HG03520 (cell line): ENCODE results near the gene TACC2.

Source experiments
- ATAC-seq: cut with Tn5 transposase; IDR thresholded peaks from one replicate; pipeline ENCODE4 v1.9.1; 2021; ENCODE audit warnings: mild to moderate bottlenecking, moderate library complexity; ENCODE audit not compliant: unreplicated experiment

The TACC2 gene

GRCh38 chr10:122140941-122141623 lies 152.1 kb downstream of the TACC2 start:
- ATAC-seq, result no peak

GRCh38 chr10:122141821-122142640 lies 153.1 kb downstream of the TACC2 start:
- ATAC-seq, result no peak

GRCh38 chr10:122142641-122143237 lies 153.8 kb downstream of the TACC2 start:
- no peak for ATAC-seq

DNA sequence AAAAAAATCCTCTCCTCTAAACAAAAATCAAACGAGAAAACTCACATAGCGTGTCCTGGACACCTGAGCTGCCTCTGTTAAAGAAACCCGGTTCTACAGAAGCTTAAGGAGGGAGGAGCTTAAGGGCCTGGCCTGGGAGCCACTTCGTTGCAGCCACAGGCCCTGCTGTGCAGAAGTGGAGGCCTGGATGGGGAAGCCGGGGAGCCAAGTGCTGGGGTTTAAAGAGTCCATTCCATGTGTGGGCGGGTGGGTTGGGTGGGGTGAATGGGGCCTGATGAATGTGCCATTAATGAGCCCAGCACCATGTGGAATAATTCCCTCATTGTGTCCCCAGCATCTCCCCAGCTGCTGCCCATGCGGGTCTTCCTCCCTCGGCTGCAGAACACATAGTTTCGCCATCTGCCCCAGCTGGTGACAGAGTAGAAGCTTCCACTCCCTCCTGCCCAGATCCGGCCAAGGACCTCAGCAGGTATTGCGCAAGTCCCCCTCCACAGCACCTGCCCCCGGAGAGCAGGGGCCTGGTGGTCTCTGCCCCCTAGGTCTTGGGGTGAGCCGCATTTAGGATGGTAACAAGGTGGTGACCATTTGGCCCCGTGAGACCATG lies 154.4 kb downstream of the TACC2 start:
- ATAC-seq, result no peak

DNA sequence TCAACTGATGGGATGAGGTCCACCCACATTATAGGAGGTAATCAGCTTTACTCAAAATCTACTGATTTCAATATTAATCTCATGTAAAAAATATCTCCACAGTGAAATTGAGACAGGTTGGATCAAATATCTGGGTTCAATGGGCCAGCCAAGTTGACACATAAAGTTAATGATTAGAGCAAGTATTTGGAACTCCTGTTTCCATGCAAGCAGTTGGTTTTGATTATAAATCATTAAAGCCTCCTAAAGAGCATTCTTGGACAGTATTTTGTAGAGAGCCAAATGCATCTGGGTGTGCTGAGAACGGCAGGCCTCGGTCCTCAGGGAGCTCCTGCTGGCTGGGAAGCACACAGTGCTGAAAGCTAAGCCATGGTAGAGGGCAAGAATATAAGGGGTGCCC lies 155.2 kb downstream of the TACC2 start:
- ATAC-seq, result no peak

- no peak for ATAC-seq
Observed at GRCh38 chr10:122145113-122145512, 156.2 kb downstream of the TACC2 start.

GRCh38 chr10:122147663-122148062 lies 158.7 kb downstream of the TACC2 start:
- no peak for ATAC-seq

- no peak for ATAC-seq
Observed at GRCh38 chr10:122148876-122149560, 160.1 kb downstream of the TACC2 start.

GRCh38 chr10:122149561-122150505 lies 160.9 kb downstream of the TACC2 start:
- ATAC-seq, result no peak

DNA sequence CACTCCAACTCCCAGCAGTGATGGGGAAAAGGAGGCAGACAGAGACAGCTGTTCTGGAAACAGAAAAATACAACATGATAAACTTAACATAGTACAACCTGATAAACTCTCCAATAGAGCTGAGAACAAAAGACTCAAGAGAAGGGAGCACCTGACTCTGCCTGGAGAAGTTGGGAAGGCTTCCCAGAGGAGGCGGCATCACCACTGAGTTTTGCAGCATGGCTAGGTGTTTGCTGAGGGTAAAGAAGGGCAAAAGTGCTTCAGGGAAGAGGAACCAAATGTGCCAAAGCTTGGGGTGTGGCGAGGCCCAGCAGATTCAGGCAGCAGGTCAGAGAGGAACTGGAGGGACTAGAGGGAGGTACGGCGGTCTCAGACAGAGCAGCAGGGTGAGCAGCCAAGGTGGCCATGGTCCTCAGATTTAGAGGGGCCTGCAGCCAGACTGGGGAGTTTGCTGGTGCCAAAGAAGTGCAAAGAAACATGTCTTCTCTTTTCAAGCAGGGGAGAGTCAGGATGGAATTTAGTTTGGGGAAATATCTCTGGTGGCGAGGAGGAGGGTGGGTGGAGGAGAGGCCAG lies 162.2 kb downstream of the TACC2 start:
- ATAC-seq, result no peak

DNA sequence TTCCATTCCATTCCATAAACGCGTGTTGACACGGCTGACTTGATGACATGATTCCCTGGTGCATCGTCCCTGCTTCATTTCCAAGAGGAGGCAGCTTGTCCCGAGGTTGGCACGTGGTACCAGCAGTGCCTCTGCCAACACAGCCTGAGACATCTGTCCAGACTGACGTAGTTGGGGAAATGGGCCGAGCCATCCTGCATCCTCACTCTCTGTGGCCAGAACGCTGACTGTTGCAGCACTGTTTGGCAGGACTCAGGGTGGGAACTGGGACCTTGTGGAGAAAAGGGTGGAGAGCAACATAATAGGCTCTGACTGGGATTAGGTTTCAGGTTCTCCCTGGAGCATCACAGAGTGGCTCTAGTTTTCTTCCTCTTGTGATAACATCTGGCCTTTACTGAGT lies 163.6 kb downstream of the TACC2 start:
- no peak for ATAC-seq

DNA sequence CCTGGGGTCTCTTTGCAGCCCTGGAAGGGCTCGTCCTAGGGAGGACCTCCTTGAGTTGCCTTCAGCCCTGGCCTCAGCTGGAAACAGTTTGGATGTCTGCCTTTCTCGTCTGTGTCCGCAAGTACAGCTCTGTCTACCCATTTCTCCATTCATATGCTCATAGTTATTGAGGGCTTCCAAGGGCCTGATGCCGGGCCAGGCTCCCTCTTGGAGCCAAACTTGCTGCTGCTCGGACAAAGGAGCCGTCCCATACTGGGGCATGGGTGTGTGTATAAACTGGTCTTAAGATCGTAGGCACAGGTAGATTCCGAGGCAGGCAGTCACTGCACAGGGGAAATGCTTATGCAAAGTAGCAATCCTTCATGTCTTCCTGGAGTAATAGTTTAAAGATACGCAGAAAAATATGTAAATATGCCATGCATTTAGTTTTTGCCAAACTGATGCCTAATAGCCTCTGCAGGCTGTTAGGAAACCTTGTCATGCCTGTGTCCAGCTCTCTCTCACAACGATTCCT lies 165.1 kb downstream of the TACC2 start:
- ATAC-seq, result no peak

DNA sequence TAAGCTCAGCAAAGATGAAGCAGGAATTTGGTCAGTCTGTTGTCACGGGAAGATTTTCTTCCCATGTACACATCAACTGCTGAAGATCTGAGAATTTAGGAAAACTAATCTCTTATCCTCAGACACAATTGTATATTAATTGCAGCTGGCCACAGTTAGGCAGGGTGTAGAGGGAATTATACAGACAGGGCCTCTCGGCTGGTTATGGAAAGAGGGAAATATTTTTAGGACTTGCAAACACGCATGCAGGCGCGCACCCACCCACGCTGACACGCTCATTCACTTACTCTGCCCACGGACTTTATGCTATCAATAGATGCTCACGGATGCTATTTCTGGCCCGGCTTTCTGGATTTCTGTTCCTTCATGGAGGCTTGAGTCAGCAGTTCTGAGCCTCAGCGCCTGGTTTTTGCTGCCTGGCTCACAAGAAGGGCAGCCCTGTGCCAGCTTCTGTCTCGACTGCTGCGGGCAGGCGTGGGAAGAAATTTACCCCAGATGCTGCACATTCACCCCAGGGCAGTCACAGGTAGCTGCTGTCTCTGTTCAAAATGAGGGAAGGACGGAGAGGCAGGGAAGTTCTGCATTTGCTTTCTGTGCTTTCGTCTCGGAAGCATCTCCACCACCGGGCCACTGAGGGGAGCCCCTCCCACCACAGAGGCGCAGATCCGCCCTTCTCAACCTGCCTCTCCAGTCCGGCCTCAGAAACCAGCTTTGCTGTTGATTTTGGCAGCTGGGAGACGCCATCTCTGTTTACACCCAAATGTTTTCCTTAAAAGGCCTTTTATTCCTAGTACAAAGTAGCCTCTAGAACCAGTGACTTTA lies 165.8 kb downstream of the TACC2 start:
- ATAC-seq, result no peak

DNA sequence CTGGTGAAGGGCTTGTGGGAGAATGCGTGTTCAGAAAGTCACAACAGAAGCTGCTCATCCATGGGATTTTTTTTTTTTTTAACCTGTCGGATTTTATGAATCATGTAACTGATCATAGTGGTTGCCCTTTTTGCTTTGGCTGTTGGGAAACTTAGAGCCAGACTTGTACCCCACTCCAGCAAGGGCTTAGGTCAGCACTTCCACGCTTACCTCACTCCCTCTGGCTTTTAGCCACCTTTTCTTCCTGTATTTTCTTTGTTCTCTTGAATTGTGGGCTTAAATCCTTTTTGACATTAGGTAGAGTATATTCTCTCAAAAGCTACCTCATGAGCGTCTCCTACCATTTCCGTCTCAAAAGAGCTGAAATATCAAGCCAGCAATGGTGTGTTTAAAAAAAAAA lies 168.5 kb downstream of the TACC2 start:
- no peak for ATAC-seq

GRCh38 chr10:122158362-122158761 lies 169.4 kb downstream of the TACC2 start:
- ATAC-seq, result no peak

DNA sequence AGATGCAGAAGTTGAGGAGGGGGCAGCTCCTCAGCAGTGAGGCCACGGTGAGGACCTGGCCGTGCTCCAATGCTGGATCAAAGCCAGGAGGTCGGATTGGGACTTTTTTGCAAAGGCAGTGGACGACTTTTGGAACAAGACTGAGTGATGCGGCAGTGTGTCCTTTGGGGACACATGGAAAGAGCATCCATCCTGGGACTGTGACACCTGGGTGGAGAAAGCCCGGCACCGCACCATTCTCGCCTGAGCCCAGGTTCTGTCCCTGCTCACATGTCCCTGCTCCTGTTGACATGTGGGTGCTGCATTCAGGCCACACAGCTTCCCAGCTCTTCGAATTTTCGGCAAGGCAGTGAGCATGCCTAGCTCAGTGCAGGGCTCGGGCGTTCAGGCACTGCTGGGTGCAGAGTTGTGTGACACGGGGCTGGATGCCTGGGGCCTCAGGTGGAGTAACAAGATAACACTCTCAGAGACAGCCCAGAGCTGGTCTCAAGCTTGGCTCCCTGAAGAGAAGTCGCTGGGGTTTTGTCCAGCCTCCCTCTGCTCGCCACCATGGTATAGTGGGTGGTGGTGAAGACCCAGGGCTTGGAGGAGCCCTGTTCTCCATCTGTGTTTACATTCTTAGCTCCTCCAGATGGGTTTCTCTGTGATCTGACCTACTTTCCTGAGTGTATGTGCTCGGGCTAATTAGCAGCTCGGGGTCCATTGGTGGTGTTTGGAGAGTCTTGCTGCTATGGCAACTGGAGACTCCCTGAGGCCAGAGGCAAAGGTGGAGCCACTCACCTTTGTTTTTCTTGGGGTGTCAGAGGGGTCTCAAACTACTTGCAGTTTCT lies 170.4 kb downstream of the TACC2 start:
- ATAC-seq, result no peak

DNA sequence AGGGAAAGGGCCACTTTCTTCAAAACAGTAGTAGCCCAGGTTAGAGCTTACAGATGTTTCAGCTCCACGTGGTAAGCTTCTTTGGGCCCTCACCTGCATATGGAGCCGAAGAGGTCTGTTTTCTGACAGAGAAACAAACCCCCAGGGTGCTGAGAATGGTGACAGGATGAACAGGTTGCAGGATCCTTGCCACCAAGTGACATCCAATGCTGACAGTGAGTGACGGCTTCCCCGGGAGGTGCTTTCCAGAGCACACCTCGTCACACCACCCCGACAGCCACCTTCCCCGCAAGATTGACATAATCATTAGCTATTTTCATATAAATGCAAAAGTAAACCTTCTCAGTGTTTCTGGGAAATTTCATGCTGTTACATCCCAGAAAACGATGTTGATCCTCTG lies 172.8 kb downstream of the TACC2 start:
- ATAC-seq, result no peak
